ENCODE data around the gene CYP2C19.

Gene CYP2C19

GRCh38 chr10:94846204-94846603 lies 83.7 kb downstream of the CYP2C19 start:
- no peak overlapping the region for H3K27ac ChIP-seq
- TF ChIP-seq CTCF (conservative IDR thresholded peaks at IDR 0.05) (no peak), ZFX (IDR thresholded peaks at IDR 0.05) (no peak)

- TF ChIP-seq ZFX (IDR thresholded peaks at IDR 0.05) (no peak), CTCF (conservative IDR thresholded peaks at IDR 0.05) (no peak)
- no peak overlapping the region for H3K27ac ChIP-seq
These were observed 88.3 kb downstream of the CYP2C19 start for GRCh38 chr10:94850766-94851165.

GRCh38 chr10:94851263-94851662 lies 88.8 kb downstream of the CYP2C19 start:
- TF ChIP-seq CTCF (conservative IDR thresholded peaks at IDR 0.05): no peak
- TF ChIP-seq ZFX (IDR thresholded peaks at IDR 0.05): no peak
- no peak overlapping the region for H3K27ac ChIP-seq

GRCh38 chr10:94852438-94852837 lies 90.0 kb downstream of the CYP2C19 start:
- H3K27ac ChIP-seq: no peak overlapping the region
- TF ChIP-seq ZFX (IDR thresholded peaks at IDR 0.05) (no peak), CTCF (conservative IDR thresholded peaks at IDR 0.05) (no peak)

GRCh38 chr10:94853065-94853464 lies 90.6 kb downstream of the CYP2C19 start:
- TF ChIP-seq CTCF (conservative IDR thresholded peaks at IDR 0.05): no peak
- no peak for TF ChIP-seq ZFX (IDR thresholded peaks at IDR 0.05)
- no peak overlapping the region for H3K27ac ChIP-seq

GRCh38 chr10:94858005-94858404 lies 95.5 kb downstream of the CYP2C19 start:
- TF ChIP-seq CTCF (conservative IDR thresholded peaks at IDR 0.05) (no peak), ZFX (IDR thresholded peaks at IDR 0.05) (no peak)
- no peak overlapping the region for H3K27ac ChIP-seq

- TF ChIP-seq CTCF (conservative IDR thresholded peaks at IDR 0.05): no peak
- no peak for TF ChIP-seq ZFX (IDR thresholded peaks at IDR 0.05)
- H3K27ac ChIP-seq: no peak overlapping the region
These were observed 96.6 kb downstream of the CYP2C19 start for GRCh38 chr10:94859086-94859485.

All from C4-2B (cell line).